Progenitor cell of endocrine pancreas (in vitro differentiated cells): ENCODE results near the gene RADX. TPM values are rescaled to one million over a fixed set of nuclear protein-coding genes. Genes with fewer than 3 reads are reported as not detected.

Source experiments
- DNase-seq: peaks from one replicate; pipeline ENCODE4 v3.0.0; 2021; ENCODE audit warnings: low spot score; ENCODE audit not compliant: unreplicated experiment
- H3K27ac Mint-ChIP-seq: 2 replicates; pipeline ENCODE4 v1.8.0; 2021; ENCODE audit warnings: mild to moderate bottlenecking, moderate library complexity, mixed read lengths
- H3K27me3 Mint-ChIP-seq: 2 replicates; pipeline ENCODE4 v1.8.0; 2021; ENCODE audit warnings: mixed read lengths
- H3K36me3 Mint-ChIP-seq: 2 replicates; pipeline ENCODE4 v1.8.0; 2022; ENCODE audit warnings: mixed read lengths; ENCODE audit not compliant: insufficient read depth
- H3K4me1 Mint-ChIP-seq: 2 replicates; pipeline ENCODE4 v1.8.0; 2021; ENCODE audit warnings: low read depth, mixed read lengths
- H3K4me3 Mint-ChIP-seq: 2 replicates; pipeline ENCODE4 v1.8.0; 2021; ENCODE audit warnings: low read depth, mild to moderate bottlenecking, moderate library complexity, mixed read lengths
- H3K9me3 Mint-ChIP-seq: 2 replicates; pipeline ENCODE4 v1.8.0; 2021; ENCODE audit warnings: low read depth, mixed read lengths
- total RNA-seq: library from RNA; stranded (reverse); gene quantifications from 2 replicates; pipeline ENCODE4 v1.2.1, GENCODE V29; 2021
- TF ChIP-seq, protein P1 (sequence below): fragments of 200-600 bp; sonication (generic); IDR thresholded peaks from one replicate; pipeline ENCODE4 v1.5.0; 2021; ENCODE audit warnings: antibody characterized with exemption, mild to moderate bottlenecking; ENCODE audit not compliant: unreplicated experiment

RADX gene
- total RNA-seq, 1 donor from 2014 or later: 10.0 TPM

DNA sequence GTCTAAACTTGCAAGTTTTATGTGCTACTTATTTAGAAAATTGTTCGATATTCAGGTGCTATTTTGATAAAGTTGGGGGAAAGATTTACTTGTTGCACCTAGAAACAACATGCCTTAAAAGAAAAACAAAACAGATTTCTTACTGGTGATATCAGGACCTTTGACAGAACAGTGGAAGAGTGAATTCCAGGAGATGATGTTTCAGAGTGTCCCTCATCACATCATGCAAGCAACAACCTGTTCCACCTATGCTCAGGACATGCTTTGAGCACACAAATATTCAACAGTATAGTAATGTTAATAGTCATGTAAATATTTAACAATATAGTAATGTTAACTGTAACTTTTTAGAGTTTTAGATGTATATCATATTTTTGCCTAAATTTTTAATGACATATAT is 90.9 kb downstream of the RADX start:
- Mint-ChIP-seq H3K4me1 (peaks cover 2% of the 10 kb centered on the region), H3K36me3 (peaks cover 3% of the 10 kb centered on the region), H3K27me3 (no peaks in the 10 kb centered on the region), H3K4me3 (no peak overlapping the region), H3K9me3 (peaks cover 26% of the 10 kb centered on the region), H3K27ac (no peak overlapping the region)
- DNase-seq: no peak
- TF ChIP-seq, protein P1, sequence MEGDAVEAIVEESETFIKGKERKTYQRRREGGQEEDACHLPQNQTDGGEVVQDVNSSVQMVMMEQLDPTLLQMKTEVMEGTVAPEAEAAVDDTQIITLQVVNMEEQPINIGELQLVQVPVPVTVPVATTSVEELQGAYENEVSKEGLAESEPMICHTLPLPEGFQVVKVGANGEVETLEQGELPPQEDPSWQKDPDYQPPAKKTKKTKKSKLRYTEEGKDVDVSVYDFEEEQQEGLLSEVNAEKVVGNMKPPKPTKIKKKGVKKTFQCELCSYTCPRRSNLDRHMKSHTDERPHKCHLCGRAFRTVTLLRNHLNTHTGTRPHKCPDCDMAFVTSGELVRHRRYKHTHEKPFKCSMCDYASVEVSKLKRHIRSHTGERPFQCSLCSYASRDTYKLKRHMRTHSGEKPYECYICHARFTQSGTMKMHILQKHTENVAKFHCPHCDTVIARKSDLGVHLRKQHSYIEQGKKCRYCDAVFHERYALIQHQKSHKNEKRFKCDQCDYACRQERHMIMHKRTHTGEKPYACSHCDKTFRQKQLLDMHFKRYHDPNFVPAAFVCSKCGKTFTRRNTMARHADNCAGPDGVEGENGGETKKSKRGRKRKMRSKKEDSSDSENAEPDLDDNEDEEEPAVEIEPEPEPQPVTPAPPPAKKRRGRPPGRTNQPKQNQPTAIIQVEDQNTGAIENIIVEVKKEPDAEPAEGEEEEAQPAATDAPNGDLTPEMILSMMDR: no peak

DNA sequence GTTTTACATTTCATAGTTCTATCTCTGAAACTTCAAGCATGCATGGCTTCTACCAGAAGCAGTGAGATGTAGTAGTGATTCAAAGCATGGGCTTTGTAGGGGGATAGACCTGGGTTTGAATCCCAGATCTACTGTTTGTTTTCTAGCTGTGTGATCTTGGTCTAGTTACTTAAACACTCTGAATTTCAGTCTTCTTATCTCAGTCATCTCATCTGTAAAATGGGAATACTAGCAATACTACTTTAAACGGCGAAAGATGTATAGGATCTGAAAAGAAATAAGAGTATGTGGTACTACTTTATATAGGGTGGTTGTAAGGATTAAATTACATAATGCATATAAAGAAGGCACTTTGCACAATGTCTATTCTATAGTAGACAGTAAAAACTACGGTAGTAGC is 94.7 kb downstream of the RADX start:
- no peak overlapping the region for H3K27ac Mint-ChIP-seq
- peaks cover 3% of the 10 kb centered on the region for H3K36me3 Mint-ChIP-seq
- H3K4me3 Mint-ChIP-seq: no peak overlapping the region
- peaks cover 3% of the 10 kb centered on the region for H3K4me1 Mint-ChIP-seq
- no peak for DNase-seq
- peaks cover 19% of the 10 kb centered on the region for H3K9me3 Mint-ChIP-seq
- H3K27me3 Mint-ChIP-seq: no peaks in the 10 kb centered on the region
- TF ChIP-seq, protein P1: no peak

DNA sequence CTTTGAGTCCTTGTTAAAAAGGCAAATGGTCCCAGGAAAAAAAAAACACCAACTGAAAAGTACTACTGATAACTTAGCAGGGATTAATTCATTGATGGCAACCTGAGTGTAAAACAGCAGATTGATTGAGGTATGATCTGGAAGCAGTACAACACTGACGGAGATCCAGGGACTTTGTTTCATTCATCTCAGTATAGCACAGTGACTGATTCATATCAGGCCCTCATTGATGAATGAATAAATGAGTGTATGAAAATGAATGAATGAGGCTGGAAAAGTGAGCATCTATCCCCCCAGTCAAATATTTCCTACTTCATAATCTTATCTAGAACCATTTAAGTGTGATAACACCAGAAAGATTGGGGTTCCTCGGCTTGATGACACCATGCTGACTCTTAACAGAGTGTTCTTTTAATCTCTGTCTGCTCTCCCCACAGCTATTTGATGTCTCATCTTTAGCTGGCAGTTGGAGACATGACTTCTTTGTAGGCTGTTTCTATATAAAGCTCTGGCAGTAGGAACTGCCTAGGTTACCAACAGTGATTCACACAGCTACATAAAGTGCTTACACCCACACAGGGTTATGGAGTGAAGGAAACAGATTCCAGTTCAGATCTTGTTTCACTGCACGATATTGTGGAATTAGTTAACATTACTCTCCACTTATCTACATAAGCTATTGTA is 96.1 kb downstream of the RADX start:
- peaks cover 2% of the 10 kb centered on the region for H3K4me1 Mint-ChIP-seq
- H3K27ac Mint-ChIP-seq: no peak overlapping the region
- TF ChIP-seq, protein P1: no peak
- H3K9me3 Mint-ChIP-seq: peaks cover 17% of the 10 kb centered on the region
- H3K27me3 Mint-ChIP-seq: no peaks in the 10 kb centered on the region
- H3K4me3 Mint-ChIP-seq: no peak overlapping the region
- DNase-seq: no peak
- H3K36me3 Mint-ChIP-seq: peaks cover 3% of the 10 kb centered on the region

DNA sequence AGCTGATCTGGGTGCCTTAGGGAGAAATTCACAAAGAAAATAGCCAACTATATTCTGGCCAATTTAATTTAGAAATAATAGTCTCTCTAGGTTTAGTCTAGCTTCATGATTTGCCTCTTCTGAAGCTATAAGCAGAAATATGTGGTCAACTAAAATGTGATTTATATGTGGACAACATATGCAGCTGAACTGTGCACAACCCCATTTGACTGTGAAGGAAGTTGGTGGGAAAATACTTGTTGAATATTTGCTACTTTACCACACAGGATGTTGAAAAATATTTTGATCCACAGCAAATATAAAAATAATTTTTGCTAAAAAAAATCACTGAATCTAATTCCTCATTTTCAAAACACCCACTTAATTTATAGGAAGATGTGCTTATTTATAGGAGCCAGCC is 99.0 kb downstream of the RADX start:
- Mint-ChIP-seq H3K27ac (no peak overlapping the region), H3K9me3 (peaks cover 16% of the 10 kb centered on the region), H3K4me3 (no peak overlapping the region), H3K27me3 (no peaks in the 10 kb centered on the region), H3K36me3 (peaks cover 3% of the 10 kb centered on the region), H3K4me1 (peaks cover 5% of the 10 kb centered on the region)
- DNase-seq: no peak
- TF ChIP-seq, protein P1: no peak

DNA sequence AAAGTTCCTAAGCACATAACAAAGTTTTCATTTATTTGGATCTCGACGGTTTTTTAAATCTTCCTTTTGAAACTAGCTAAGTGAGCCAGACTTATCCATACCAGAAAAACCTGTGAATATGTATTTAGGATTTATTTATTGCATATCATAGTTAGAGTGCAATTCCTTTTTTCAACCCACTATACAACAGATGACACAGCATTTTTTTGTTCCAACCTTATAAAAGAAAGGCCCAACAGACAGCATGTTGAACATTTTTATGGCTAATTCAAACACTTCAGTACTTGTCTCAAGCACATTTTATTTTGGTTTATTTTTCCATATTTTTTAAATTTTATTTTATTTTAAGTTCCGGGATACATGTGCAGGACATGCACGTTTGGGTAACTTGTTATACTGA is 99.6 kb downstream of the RADX start:
- TF ChIP-seq, protein P1: no peak
- H3K36me3 Mint-ChIP-seq: peaks cover 3% of the 10 kb centered on the region
- peaks cover 10% of the 10 kb centered on the region for H3K4me1 Mint-ChIP-seq
- no peak overlapping the region for H3K27ac Mint-ChIP-seq
- no peaks in the 10 kb centered on the region for H3K27me3 Mint-ChIP-seq
- no peak for DNase-seq
- H3K4me3 Mint-ChIP-seq: no peak overlapping the region
- peaks cover 20% of the 10 kb centered on the region for H3K9me3 Mint-ChIP-seq
